GM19099 (cell line): Measurements from ENCODE around the gene TENT5C.
A peak's percentile ranks its signal among the peaks of the same experiment; 100 is the strongest.

Experiments
- POLR2A ChIP-seq: IDR thresholded peaks from 3 replicates; pipeline ENCODE4 v1.6.1; 2011; ENCODE audit warnings: low read depth; ENCODE audit not compliant: insufficient read length; ENCODE audit errors: extremely low read depth

The TENT5C gene

GRCh38 chr1:117605774-117606648 is at the start of gene TENT5C:
TSS of gene TENT5C (plus strand) at chr1:117606048. CDS start at chr1:117622869, 16,821 bp downstream.
- TF ChIP-seq POLR2A: peak; percentile 81

GRCh38 chr1:117556341-117556740 is 49.5 kb upstream of the TENT5C start:
- TF ChIP-seq POLR2A: no peak

GRCh38 chr1:117556976-117557375 is 48.9 kb upstream of the TENT5C start:
- TF ChIP-seq POLR2A: no peak

GRCh38 chr1:117559139-117559538 is 46.7 kb upstream of the TENT5C start:
- no peak for TF ChIP-seq POLR2A

- TF ChIP-seq POLR2A: no peak
Observed at GRCh38 chr1:117559985-117560384, 45.9 kb upstream of the TENT5C start.

- TF ChIP-seq POLR2A: no peak
Observed at GRCh38 chr1:117561071-117561470, 44.8 kb upstream of the TENT5C start.

- TF ChIP-seq POLR2A: no peak
Observed at GRCh38 chr1:117561551-117561950, 44.3 kb upstream of the TENT5C start.

- TF ChIP-seq POLR2A: no peak
Observed at GRCh38 chr1:117562581-117563491, 43.0 kb upstream of the TENT5C start.

- no peak for TF ChIP-seq POLR2A
Observed at GRCh38 chr1:117563492-117563875, 42.4 kb upstream of the TENT5C start.

- no peak for TF ChIP-seq POLR2A
Observed at GRCh38 chr1:117564227-117565075, 41.4 kb upstream of the TENT5C start.

GRCh38 chr1:117565076-117565556 is 40.7 kb upstream of the TENT5C start:
- no peak for TF ChIP-seq POLR2A

GRCh38 chr1:117565745-117566455 is 39.9 kb upstream of the TENT5C start:
- TF ChIP-seq POLR2A: no peak

- no peak for TF ChIP-seq POLR2A
Observed at GRCh38 chr1:117566556-117566955, 39.3 kb upstream of the TENT5C start.

- no peak for TF ChIP-seq POLR2A
Observed at GRCh38 chr1:117567435-117567834, 38.4 kb upstream of the TENT5C start.

- TF ChIP-seq POLR2A: no peak
Observed at GRCh38 chr1:117567976-117568375, 37.9 kb upstream of the TENT5C start.

GRCh38 chr1:117568999-117569398 is 36.8 kb upstream of the TENT5C start:
- no peak for TF ChIP-seq POLR2A
